Ishikawa (cell line): ENCODE results near the gene SIGLEC1.

Source experiments
- RAD21 ChIP-seq: IDR thresholded peaks from 2 replicates; pipeline ENCODE4 v1.6.1; 2012; ENCODE audit warnings: low read depth
- TAF1 ChIP-seq: IDR thresholded peaks from 2 replicates; pipeline ENCODE4 v1.6.1; 2012; ENCODE audit warnings: low read depth, mild to moderate bottlenecking
- TCF12 ChIP-seq: IDR thresholded peaks from 2 replicates; pipeline ENCODE4 v1.6.1; 2012; ENCODE audit warnings: low read depth
- TF ChIP-seq, protein P1 (sequence below): IDR thresholded peaks from 2 replicates; pipeline ENCODE4 v1.6.1; 2012; ENCODE audit warnings: low read depth, mild to moderate bottlenecking

DNA sequence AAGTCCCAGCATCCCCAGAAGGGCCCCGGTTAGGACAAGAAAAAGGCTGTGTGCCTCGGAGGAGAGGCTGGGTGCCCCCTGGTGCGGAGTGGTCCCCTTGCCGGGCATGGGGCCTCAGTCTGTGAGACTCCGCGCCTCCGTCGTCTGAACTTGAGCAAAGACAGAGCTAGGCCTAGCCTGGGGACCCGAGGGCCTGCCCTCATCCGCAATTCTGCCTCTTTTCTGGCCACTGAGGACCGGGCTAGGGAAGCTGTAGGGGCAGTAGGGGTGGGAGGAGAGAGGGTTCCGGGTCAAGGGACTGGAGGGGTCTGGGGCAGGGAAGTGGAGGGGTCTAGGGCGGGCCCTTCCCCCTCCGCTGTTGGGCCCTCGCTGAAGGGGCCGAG, 19.5 kb upstream of the SIGLEC1 start:
- TF ChIP-seq TAF1 (no peak), RAD21 (no peak), TCF12 (no peak)
- TF ChIP-seq, protein P1, sequence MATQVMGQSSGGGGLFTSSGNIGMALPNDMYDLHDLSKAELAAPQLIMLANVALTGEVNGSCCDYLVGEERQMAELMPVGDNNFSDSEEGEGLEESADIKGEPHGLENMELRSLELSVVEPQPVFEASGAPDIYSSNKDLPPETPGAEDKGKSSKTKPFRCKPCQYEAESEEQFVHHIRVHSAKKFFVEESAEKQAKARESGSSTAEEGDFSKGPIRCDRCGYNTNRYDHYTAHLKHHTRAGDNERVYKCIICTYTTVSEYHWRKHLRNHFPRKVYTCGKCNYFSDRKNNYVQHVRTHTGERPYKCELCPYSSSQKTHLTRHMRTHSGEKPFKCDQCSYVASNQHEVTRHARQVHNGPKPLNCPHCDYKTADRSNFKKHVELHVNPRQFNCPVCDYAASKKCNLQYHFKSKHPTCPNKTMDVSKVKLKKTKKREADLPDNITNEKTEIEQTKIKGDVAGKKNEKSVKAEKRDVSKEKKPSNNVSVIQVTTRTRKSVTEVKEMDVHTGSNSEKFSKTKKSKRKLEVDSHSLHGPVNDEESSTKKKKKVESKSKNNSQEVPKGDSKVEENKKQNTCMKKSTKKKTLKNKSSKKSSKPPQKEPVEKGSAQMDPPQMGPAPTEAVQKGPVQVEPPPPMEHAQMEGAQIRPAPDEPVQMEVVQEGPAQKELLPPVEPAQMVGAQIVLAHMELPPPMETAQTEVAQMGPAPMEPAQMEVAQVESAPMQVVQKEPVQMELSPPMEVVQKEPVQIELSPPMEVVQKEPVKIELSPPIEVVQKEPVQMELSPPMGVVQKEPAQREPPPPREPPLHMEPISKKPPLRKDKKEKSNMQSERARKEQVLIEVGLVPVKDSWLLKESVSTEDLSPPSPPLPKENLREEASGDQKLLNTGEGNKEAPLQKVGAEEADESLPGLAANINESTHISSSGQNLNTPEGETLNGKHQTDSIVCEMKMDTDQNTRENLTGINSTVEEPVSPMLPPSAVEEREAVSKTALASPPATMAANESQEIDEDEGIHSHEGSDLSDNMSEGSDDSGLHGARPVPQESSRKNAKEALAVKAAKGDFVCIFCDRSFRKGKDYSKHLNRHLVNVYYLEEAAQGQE = no peak
